GM19463 (cell line): Measurements from ENCODE around the gene TMEM184C.
A peak's percentile ranks its signal among the peaks of the same experiment; 100 is the strongest.

Experiments used
- ATAC-seq: cut with Tn5 transposase; IDR thresholded peaks from one replicate; pipeline ENCODE4 v1.9.1; 2021; ENCODE audit warnings: mild to moderate bottlenecking, moderate library complexity; ENCODE audit not compliant: unreplicated experiment

TMEM184C gene

DNA sequence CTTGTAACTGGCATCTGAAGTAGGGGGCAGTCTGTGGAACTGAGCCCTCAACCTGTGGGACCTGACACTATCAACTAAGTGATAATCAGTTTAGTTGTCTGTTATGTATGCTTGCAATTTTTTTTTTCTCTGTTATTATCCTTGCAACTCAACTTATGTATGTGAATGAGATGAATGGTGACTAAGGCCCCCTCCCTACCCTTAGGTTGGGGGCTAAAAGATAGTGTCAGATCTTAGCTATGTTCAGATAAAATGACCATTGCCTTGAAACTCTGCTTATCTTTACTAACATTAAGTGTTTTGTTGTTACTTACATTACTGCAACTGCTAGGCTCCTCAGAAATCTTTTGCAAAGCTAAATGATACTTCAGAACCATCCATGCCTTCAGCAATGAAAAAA, 31.5 kb downstream of the TMEM184C start:
- no peak for ATAC-seq

DNA sequence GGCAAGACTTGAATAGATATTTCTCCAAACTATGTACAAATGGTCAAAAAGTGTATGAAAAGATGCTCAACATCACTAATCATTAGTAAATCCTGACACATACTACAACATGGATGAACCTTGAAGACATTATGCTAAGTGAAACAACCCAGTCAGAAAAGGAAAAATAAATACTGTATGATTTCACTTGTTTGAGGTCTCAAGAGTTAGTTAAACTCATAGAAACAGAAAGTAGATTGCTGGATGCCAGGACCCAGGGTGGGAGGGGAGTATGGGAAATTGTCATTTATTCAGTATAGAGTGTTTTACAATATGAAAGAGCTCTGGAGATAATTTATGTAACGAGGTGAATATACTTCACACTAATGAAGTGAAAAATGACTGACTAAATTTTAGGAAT, 34.4 kb downstream of the TMEM184C start:
- ATAC-seq = no peak

DNA sequence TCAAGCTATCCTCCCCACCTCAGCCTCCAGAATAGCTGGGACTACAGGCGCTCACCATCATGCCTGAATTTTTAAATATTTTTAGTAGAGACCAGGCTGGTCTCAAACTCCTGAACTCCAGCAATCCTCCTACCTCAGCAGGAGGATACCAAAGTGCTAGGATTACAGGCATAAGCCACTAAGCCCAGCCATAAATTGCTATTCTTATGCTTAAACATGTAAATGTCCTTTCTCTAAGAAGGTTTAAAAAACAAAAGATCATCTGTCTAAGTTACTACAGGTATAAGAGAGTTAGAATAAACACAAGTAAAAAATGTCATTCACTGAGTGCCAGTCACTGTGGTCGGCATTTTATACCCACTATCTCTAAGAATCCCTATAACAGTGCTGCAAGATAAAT, 38.4 kb downstream of the TMEM184C start:
- no peak for ATAC-seq

DNA sequence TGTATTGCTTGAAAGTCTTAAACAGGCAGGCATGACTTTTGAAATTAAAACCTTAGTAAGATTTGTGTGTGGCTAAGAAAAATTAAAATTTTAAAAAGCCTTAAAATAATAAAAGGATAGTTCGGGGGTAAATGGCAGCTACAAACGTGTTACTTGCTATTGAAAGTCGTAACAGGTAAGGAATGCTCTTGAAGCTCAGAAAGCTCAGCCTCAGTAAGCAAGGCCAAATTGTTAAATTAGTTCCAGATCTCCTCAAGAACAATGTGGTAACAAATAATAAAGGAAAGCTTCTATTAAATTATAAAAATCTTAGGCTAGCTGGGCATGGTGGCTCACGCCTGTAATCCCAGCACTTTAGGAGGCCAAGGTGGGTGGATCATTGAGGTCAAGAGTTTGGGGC, 41.3 kb downstream of the TMEM184C start:
- ATAC-seq = no peak

DNA sequence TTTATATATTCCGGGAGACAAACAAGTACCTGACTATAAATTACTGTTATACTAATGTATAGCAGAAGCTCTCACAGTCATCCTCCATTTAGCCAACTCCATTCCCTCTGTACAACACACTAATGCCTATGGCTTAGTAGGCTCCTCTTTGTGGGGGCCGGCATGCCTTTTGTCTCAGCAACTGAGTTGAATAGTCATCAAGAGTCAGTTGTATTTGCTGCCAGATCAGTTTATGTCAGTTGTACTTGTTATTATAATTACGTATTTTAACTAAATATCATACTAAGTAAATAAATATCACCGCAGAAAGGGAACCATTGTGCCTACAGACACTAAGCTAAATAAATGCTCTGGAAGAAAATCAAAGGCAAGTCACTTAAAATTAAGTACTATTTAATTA, 56.9 kb downstream of the TMEM184C start:
- no peak for ATAC-seq

DNA sequence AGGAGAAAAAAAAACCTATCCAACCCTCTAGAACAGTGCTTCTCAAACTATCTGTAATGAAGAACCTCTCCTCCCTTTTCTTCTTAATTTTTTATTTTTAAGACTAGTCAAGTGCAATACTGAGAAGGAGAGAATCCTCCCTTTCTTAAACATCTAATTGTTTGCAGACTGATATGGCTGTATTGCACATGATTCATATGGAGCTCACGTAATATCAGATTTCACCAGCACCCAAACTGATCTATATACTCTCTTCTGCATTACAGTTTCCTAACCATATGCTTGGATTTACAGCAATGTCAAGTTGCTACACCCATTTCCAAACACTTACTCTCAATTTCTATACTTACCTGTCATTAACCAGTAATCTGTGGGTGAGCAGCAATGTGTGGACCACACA, 57.3 kb downstream of the TMEM184C start:
- no peak for ATAC-seq

GRCh38 chr4:147678106-147678505, 60.9 kb downstream of the TMEM184C start:
- ATAC-seq = no peak

DNA sequence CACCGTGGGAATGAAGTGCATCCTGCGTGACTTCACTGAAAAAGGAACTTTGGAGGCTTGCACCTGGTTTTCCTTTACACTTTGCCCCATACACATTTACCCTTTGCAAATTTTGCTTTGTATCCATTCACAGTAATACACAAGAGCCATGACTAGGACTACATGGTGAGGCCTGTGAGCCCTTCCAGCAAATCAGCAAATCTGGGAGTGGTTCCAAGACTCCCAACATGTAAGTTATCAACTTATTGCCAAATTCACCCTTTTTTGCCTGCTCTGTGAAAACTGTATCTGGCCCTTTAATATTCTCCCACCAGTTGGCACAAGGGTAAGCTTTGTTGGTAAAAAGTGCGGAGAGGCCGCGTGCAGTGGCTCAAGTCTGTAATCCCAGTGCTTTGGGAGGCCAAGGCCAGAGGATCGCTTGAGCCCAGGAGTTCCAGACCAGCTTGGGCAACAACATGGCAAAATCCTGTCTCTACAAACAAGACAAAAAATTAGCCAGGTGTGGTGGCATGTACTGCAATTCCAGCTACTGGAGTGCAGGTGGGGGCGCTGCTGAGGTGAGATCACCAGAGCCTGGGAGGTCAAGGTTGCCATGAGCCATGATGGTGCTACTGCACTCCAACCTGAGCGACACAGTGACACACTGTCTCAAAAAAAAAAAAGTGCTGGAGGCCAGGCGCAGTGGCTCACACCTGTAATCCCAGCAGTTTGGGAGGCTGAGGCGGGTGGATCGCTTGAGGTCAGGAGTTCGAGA, 61.8 kb downstream of the TMEM184C start:
- no peak for ATAC-seq

GRCh38 chr4:147682755-147683154, 65.6 kb downstream of the TMEM184C start:
- no peak for ATAC-seq

DNA sequence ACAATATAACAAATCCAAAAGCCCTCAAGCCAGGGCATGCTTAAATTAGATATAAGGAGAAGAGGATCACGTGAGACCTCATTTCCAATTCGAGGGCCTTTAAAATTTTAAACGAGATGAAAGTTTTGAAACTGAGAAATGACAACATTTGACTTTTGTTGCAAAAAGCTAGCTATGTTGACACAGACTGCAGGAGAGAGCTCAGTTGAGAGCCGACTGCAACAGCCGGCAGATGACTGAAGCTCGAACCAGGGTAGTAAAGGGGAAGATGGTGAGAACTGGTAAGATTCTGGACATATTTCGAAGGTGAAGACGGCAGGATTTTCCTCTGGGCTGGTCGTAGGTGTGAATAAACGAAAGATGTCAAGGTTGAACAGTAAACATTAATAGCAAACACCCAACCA, 66.0 kb downstream of the TMEM184C start:
- ATAC-seq = no peak

DNA sequence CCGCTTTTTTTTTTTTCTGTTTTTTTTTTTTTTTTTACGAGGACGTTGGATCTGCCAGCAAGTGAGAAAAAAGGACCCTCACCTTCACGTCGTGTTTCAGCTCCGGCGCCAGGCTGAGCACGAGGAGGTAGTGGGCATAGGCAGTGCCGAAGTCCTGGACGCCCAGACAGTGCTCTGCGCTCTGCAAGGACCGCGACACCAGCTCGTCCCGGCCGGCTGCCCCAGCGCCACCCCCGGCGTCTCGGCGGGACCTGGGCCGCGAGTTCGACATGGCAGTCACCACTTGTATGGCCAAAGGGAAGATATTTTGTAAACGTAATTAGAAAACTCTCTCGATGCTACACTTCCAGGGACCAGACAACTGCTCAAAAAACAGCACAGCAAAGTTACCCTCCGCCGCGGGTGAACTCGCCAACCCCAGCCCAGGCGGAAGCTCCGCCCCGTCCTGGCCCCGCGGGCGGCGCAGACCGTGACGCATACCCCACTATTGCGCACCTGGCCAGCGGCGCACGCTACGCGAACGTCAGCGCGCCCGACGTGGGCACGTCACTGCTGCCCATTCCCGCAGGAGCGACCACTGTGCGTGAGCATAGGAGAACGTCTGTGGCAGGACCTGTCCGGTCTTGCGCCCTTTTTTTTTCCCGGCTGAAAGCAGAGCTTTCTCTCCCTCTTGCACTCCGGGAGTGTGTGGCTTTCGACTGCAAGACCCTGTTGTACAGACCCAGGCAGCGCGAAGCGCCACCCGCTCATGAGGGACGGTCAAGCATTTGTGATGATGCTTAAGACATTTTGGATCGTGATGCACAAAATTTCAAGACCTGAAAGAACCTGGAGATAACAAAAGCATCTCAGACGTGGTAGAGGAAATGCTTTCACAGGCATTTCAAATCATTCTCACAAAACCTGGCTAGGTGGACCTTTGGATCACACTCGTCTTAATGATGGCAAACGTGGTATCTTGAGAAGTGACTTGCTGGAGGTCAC, 66.8 kb downstream of the TMEM184C start, which contains the start of gene PRMT9:
Gene PRMT9 (minus strand): TSS at position 447 of the 984 bp plus-strand sequence. CDS start 176 bp downstream, at position 271.
- ATAC-seq = peak; percentile 99

DNA sequence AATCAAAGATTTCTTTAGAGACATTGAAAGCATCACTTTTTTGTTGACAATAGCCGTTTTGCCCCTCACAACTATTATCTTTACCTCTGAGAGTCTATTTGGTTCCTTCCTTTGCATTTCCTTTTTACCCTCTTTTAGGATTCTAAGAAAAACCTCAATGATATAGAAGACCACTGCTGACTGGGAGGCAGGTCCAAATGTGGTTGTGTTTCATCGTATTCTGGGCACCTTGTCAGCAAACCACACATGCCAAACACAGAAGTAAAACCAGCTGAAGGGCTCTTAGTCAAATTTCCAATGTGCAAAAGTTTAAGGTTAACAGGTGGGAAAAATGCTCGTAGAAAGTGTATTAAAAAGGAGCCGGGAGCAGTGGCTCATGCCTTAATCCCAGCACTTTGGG, 71.9 kb downstream of the TMEM184C start:
- ATAC-seq = no peak

DNA sequence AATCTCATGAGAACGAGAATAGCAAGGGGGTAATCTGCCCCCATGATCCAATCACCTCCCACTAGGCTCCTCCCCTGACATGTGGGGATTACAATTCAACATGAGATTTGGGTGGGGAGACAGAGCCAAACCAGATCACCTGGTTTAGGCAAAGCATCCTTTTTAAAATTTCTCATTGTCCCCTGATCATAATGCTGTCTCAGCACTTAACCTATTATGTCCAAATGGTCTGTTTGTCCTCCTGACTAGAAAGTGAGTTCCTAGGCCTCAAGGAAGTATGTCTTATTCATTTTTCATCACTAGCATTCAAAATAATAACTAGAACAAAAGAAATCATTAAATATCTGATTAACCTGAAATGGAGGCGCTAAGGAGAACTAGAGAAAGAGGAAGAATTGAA, 74.6 kb downstream of the TMEM184C start:
- ATAC-seq = no peak

DNA sequence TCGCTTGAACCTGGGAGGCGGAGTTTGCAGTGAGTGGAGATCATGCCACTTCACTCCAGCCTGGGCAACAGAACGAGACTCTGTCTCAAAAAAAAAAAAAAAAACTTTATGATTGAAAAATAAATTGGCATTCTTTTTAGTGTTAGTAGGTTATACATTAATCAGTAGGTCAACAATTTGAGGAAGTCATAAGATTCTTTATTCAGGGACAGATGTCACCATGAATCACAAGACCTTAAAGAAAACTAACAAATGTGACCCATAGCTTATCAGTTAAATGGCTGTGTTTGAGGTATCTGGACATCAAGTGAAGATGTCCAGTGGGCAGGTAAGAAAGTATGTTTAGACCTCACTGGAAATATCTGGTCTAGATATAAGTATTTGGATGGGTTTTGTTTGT, 76.0 kb downstream of the TMEM184C start:
- no peak for ATAC-seq

DNA sequence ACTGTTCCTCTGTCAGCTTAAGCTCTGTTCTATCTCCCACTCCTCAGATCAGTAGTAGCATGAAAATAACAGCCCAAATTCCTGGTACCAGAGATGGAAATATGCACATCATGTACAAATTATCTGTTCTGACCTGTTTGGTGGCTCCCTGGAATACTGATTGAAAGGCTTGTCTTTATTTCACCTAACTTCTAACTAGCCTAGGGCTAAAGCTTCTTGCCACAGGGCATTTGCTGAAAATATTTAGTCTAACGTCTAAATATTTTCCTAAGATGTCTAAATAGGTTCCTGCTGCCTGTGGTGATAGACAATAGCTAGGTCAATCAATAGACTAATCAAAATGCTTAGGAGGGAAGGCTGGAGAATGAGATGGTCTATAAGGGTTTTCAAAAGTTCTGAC, 79.7 kb downstream of the TMEM184C start:
- ATAC-seq = no peak

DNA sequence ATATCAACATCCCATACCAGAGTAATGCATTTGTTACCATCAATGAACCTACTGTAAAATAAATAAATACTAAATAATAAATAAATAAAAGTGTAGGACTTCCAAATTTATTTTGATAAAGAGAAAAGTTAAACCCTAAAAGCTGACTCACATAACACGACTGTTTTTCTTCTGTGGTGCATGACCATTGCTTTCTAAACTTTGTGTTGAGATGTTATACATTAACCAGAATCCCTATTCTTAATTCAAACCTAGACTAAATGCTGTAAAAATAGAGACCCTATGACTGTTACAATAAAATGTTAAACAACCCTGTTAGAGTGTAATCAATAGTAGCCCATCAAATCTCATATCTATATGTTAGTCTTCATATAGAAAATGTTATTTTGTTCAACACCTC, 87.6 kb downstream of the TMEM184C start:
- ATAC-seq = peak; percentile 47

GRCh38 chr4:147707892-147708672, 90.9 kb downstream of the TMEM184C start:
- ATAC-seq = peak; percentile 57

GRCh38 chr4:147709999-147710398, 92.8 kb downstream of the TMEM184C start:
- ATAC-seq = no peak

DNA sequence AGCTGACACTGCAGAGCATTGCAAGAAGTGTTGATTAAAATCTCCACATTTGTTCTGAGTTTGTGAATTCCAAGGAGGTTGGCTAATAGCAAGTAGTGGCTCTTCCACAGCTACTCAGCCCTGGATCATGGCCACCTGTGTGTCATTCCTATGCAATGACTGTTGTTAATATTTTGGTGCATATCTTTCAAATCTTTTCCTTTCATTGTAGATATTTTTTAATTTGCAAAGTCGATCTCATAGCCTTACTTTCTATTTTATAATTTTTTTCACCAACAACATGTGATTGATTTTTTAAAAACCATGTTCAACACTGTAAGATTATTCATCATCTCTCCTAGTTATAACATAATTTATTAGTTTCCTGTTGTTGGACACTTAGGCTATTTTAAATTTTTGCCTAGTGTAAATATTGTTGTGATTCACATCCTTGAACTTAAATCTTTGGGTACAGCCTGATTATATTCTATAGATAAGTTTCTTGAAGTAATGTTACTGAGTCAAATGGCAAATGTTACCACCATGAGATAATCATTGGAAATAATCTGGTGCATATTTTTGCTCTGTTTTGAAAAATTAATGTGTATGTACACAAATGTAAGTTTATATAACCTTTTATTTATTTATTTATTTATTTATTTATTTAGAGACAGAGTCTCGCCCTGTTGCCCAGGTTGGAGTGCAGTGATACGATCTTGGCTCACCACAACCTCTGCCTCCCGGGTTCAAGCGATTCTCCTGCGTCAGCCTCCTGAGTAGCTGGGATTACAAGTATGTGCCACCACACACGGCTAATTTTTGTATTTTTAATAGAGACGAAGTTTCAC, 97.6 kb downstream of the TMEM184C start:
- ATAC-seq = no peak

DNA sequence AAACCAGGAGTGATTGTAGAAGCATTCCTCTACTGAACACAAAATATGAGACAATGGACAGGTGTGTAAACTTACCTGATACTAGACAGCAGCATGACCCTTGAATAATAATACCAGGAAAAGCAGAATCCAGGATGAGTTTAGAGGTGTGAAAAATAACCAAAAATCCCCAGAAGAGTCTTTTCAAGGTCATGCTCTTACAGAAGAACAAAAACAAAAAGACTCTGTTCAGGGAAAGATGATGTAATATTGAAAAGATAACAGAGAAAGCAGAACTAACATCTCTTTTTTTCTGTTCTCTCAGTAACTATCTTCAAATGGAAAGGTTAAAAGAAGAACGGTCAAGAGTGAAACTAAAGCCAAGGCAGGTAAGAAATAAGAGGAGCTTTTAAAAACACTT, 100.7 kb downstream of the TMEM184C start:
- peak; percentile 80 for ATAC-seq
